Nephron (organoid): Measurements from ENCODE around the gene SCLY.

Source experiments
- H3K27ac Mint-ChIP-seq, 3 experiments: 2 replicates each; pipeline ENCODE4 v1.8.0; 2020; ENCODE audit warnings: mixed read lengths in 3 of 3, mild to moderate bottlenecking in 2 of 3, moderate library complexity in 1 of 3
- H3K27me3 Mint-ChIP-seq: 2 replicates; pipeline ENCODE4 v1.8.0; 2021; ENCODE audit warnings: low read depth, mild to moderate bottlenecking, moderate library complexity, mixed read lengths
- H3K36me3 Mint-ChIP-seq: 2 replicates; pipeline ENCODE4 v1.8.0; 2020; ENCODE audit warnings: low read depth, mixed read lengths
- H3K4me1 Mint-ChIP-seq: 2 replicates; pipeline ENCODE4 v1.8.0; 2020; ENCODE audit warnings: mixed read lengths
- H3K4me3 Mint-ChIP-seq, 3 experiments: 2 replicates each; pipeline ENCODE4 v1.8.0; 2020; ENCODE audit warnings: mild to moderate bottlenecking in 3 of 3, mixed read lengths in 3 of 3, moderate library complexity in 2 of 3
- H3K9me3 Mint-ChIP-seq: 2 replicates; pipeline ENCODE4 v1.8.0; 2020; ENCODE audit warnings: mixed read lengths
- CTCF ChIP-seq, 3 experiments: fragments of 200-600 bp; sonication (generic); IDR thresholded peaks; one replicate each; pipeline ENCODE4 v1.5.0; 2021; ENCODE audit warnings: antibody characterized with exemption in 3 of 3; ENCODE audit not compliant: unreplicated experiment in 3 of 3

The SCLY gene

GRCh38 chr2:238059505-238059904 lies 1.3 kb upstream of the SCLY start:
- no peak for TF ChIP-seq CTCF (IDR thresholded peaks at IDR 0.05; ENCODE audit: unreplicated experiment in 3 of 3)
- H3K27me3 Mint-ChIP-seq = peaks cover 12% of the 10 kb centered on the region
- H3K27ac Mint-ChIP-seq = peak overlapping the region in 1 of 3 experiments; percentile 23
- peaks cover 13% of the 10 kb centered on the region for H3K9me3 Mint-ChIP-seq
- H3K4me3 Mint-ChIP-seq = peak overlapping the region; percentile 85 to 96 (median 92)
- H3K4me1 Mint-ChIP-seq = peaks cover 36% of the 10 kb centered on the region
- peaks cover 8% of the 10 kb centered on the region for H3K36me3 Mint-ChIP-seq

GRCh38 chr2:238060096-238060541 lies 682 bp upstream of the SCLY start:
- Mint-ChIP-seq H3K27ac (peak overlapping the region; percentile 71 to 92 (median 84)), H3K36me3 (peaks cover 11% of the 10 kb centered on the region), H3K4me1 (peaks cover 40% of the 10 kb centered on the region), H3K4me3 (peak overlapping the region; percentile 85 to 96 (median 92)), H3K27me3 (peaks cover 12% of the 10 kb centered on the region), H3K9me3 (peaks cover 13% of the 10 kb centered on the region)
- no peak for TF ChIP-seq CTCF (IDR thresholded peaks at IDR 0.05; ENCODE audit: unreplicated experiment in 3 of 3)

- Mint-ChIP-seq H3K4me1 (peaks cover 42% of the 10 kb centered on the region), H3K36me3 (peaks cover 20% of the 10 kb centered on the region), H3K9me3 (peaks cover 9% of the 10 kb centered on the region), H3K27ac (peak overlapping the region; percentile 34 to 96 (median 91)), H3K27me3 (peaks cover 12% of the 10 kb centered on the region), H3K4me3 (peak overlapping the region; percentile 85 to 96 (median 92))
- TF ChIP-seq CTCF (IDR thresholded peaks at IDR 0.05; ENCODE audit: unreplicated experiment in 3 of 3) = no peak
Observed at GRCh38 chr2:238061315-238062202, 758 bp downstream of the SCLY start.

GRCh38 chr2:238063414-238064189 lies 2.8 kb downstream of the SCLY start:
- Mint-ChIP-seq H3K9me3 (peaks cover 7% of the 10 kb centered on the region), H3K27me3 (peaks cover 7% of the 10 kb centered on the region), H3K36me3 (peaks cover 34% of the 10 kb centered on the region), H3K4me1 (peaks cover 42% of the 10 kb centered on the region), H3K27ac (peak overlapping the region; percentile 55 to 87 (median 69)), H3K4me3 (peak overlapping the region; percentile 73 to 85 (median 78))
- no peak for TF ChIP-seq CTCF (IDR thresholded peaks at IDR 0.05; ENCODE audit: unreplicated experiment in 3 of 3)

GRCh38 chr2:238064376-238064775 lies 3.6 kb downstream of the SCLY start:
- H3K9me3 Mint-ChIP-seq = peaks cover 3% of the 10 kb centered on the region

More at GRCh38 chr2:238064376-238064775, 3.6 kb downstream of the SCLY start:
- Mint-ChIP-seq H3K4me3 (peak overlapping the region in 2 of 3 experiments; percentile 27 to 73), H3K27ac (peak overlapping the region; percentile 55 to 87 (median 69)), H3K4me1 (peaks cover 42% of the 10 kb centered on the region), H3K36me3 (peaks cover 37% of the 10 kb centered on the region), H3K27me3 (peaks cover 4% of the 10 kb centered on the region)
- TF ChIP-seq CTCF (IDR thresholded peaks at IDR 0.05; ENCODE audit: unreplicated experiment in 3 of 3) = no peak
